AG04450 (cell line): Measurements from ENCODE around the gene EXOC7. TPM values are rescaled to one million over a fixed set of nuclear protein-coding genes. Genes with fewer than 3 reads are reported as not detected.
A peak's percentile ranks its signal among the peaks of the same experiment; 100 is the strongest.

Source experiments
- CTCF ChIA-PET: fragments of 300-600, 350-600 bp; formaldehyde crosslinking; extraction: SDS; loops from one replicate; lab custom pipeline; 2022; ENCODE audit warnings: antibody characterized with exemption, inconsistent platforms; lab: Charles Lee
- POLR2A ChIA-PET: fragments of 350-600 bp; formaldehyde crosslinking; extraction: SDS; loops from one replicate; lab custom pipeline; 2021; ENCODE audit warnings: antibody characterized with exemption, inconsistent platforms; lab: Yijun Ruan, JAX
- DNase-seq: peaks from one replicate; pipeline ENCODE4 v3.0.0-alpha.2; 2011; ENCODE audit warnings: low read depth, low spot score
- H3K27ac ChIP-seq: one replicate; pipeline ENCODE4 v1.5.1; 2012; ENCODE audit warnings: low read depth, low read length, control low read depth
- H3K27me3 ChIP-seq: one replicate; pipeline ENCODE4 v1.6.0; 2012; ENCODE audit warnings: low read length; ENCODE audit not compliant: control insufficient read depth, insufficient read depth
- H3K4me3 ChIP-seq: 2 replicates; pipeline ENCODE4 v1.5.1; 2011; ENCODE audit warnings: mild to moderate bottlenecking, low read depth, low read length, control low read depth
- H3K9me3 ChIP-seq: 2 replicates; pipeline ENCODE4 v1.5.1; 2012; ENCODE audit warnings: low read length; ENCODE audit not compliant: control insufficient read depth, insufficient read depth
- CTCF ChIP-seq: IDR thresholded peaks from 2 replicates; pipeline ENCODE4 v1.5.1; 2011; ENCODE audit warnings: low read depth, low read length, control low read depth, inconsistent platforms
- polyA plus RNA-seq: library from polyadenylated mRNA; depleted of rRNA; stranded (reverse); fragments of >200 nt; gene quantifications from 2 replicates; pipeline ENCODE4 v1.2.3, GENCODE V29; 2011

EXOC7 gene
- polyA plus RNA-seq, 1 experiment = 97.6 TPM

DNA sequence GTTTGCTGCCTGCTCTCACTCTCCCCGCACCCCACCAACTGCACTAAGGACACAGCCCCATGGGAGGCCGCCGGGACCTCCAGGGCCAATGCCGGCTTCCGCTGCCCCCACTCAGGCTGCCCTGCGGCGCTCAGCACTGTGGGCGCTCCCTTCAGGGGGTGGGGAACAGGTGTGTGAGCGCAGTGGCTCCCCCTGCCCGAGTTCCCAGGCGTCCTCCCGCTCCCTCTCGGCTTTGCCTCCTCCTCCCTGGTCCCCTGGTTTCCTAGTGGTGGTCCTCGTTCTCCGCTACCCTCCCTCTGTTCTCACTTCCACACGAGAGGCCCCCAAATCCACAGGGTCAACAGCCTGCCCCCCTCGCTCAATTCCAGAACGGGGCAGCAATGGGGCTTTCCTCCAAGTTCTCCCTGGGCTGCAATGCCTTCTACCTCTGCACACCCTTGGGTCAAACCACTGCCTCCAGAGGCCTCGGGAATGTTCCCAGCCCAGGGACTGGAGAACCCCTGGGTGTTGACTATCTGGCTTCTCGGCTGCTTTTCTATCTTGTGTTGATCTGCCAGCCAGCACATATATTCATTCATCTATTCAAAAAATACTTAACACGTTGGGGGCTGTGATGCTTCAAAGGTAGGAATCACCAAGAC is 27.6 kb upstream of the EXOC7 start:
- DNase-seq = no peak
- Histone ChIP-seq H3K4me3 (no peak overlapping the region), H3K27ac (no peak overlapping the region), H3K9me3 (no peaks in the 10 kb centered on the region; the same call in 1 of the 2 replicates), H3K27me3 (peaks cover 74% of the 10 kb centered on the region)
- no peak for TF ChIP-seq CTCF
- CTCF ChIA-PET = no interaction called here
- POLR2A ChIA-PET = no interaction called here

DNA sequence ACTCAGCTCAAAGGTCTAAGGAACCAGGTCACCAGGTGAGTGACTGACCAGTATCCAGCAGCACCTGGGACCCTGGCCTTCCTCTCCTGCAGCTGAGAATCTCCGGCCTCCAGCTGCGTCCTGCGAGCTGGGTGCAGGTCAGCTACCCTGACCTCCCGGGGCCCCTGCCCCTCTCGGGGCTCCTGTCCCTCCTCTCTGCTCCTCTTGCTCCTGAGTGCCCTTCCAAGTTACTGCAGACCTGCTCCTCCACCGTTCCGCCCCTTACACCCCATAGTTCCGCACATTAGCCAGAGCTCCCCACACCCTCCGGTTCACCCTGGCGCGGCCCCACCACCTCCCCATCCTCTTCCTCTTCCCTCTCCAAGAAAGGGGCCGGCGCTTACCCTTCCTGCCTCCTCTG is 26.9 kb upstream of the EXOC7 start:
- Histone ChIP-seq H3K9me3 (no peaks in the 10 kb centered on the region), H3K27me3 (peaks cover 67% of the 10 kb centered on the region), H3K4me3 (no peak overlapping the region), H3K27ac (no peak overlapping the region)
- no peak for DNase-seq
- CTCF ChIA-PET = interaction anchor here (0.8 to 1.1 kb wide), 2 partner anchors 51 to 149 kb away, joined by 3 read pairs; no protein-coding TSS in a partner anchor
- POLR2A ChIA-PET = no interaction called here
- no peak for TF ChIP-seq CTCF

DNA sequence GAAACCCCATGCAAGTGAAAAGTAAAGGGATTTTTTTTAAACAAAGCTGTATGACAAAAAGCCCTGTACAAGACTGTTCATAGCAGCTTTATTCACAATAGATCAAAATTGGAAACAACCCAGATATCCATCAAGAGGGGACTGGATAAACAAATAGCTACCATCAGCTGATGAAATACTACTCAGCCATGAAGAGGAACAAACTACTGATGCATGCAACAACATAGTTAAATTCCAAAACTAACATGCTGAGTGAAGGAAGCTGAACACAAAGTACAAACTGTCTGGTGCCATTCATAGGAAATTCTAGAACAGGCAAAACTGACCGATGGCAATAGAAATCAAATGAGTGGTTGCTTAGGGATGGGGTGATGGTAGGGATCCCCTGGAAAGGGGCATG is 22.3 kb upstream of the EXOC7 start:
- H3K4me3 ChIP-seq = no peak overlapping the region
- no peak for TF ChIP-seq CTCF
- ChIA-PET POLR2A (interaction anchor here (0.6 kb wide), 1 partner anchor 172 kb away, joined by 6 read pairs; no protein-coding TSS in a partner anchor), CTCF (interaction anchor here (1.0 to 2.5 kb wide), 4 partner anchors 16 to 154 kb away, joined by 3 to 13 read pairs (median 4); no protein-coding TSS in a partner anchor)
- no peak overlapping the region for H3K27ac ChIP-seq
- H3K27me3 ChIP-seq = peaks cover 23% of the 10 kb centered on the region
- no peak for DNase-seq
- no peaks in the 10 kb centered on the region for H3K9me3 ChIP-seq

DNA sequence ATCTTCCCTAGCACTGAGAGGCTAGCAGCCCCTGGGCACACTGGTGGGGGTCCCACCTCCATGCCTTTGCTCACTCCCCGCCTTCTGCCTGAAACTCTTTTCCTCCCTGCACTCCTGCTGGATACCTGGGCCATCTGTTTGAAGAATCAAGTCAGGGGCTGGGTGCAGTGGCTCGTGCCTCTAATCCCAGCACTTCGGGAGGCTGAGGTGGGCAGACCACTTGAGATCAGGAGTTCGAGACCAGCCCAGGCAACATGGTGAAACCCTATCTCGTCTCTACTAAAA is 21.7 kb upstream of the EXOC7 start:
- no peak for TF ChIP-seq CTCF

DNA sequence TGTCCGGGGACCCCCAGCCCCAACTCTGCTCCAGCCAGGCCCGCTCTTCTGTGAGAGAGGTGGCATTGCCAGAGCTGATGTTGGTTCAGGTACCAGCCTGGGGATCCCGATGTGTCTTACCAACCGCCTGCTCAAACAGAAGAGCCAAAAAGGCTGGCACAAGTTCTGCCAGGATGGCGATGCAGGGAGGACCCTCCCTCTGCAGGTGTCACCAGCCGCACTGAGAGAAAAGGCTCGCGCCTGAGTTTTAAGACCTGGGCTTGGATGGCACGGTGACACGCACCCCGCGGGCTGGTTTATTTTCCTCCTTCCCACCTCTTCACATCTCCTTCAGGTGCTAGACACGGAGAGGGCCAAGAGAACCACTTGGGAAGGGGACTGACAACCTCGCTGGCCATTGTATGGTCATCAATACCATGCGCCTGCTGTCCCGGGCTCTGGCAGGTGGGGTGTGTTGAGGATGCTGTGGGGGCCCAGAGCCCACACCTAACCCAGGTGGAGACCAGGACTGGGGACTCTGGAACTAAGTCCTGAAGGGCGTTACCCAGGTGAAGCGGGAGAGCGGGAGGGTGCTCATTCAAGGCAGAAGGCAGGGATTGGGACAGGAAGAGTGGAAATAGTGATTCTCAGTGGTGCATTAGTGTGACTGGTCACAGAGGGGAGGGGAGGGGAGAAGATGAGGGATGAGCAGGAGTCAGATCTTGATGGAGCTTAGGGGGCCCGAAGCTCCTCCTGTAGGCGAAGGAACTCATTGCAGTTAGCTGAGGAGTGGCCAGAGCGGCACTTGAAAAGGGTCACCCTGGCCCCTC is 21.2 kb upstream of the EXOC7 start:
- DNase-seq = no peak
- CTCF ChIA-PET = interaction anchor here (1.2 to 7.5 kb wide), 4 partner anchors 150 to 175 kb away, joined by 3 to 92 read pairs (median 8); no protein-coding TSS in a partner anchor
- POLR2A ChIA-PET = no interaction called here
- Histone ChIP-seq H3K9me3 (no peaks in the 10 kb centered on the region), H3K4me3 (no peak overlapping the region), H3K27me3 (peaks cover 14% of the 10 kb centered on the region), H3K27ac (no peak overlapping the region)
- TF ChIP-seq CTCF = peak; percentile 44

More for the DNA sequence above, 21.7 kb upstream of the EXOC7 start:
- no peak for DNase-seq
- Histone ChIP-seq H3K27ac (no peak overlapping the region), H3K27me3 (peaks cover 18% of the 10 kb centered on the region), H3K9me3 (no peaks in the 10 kb centered on the region), H3K4me3 (no peak overlapping the region)
- CTCF ChIA-PET = interaction anchor here (1.0 to 2.5 kb wide), 5 partner anchors 17 to 175 kb away, joined by 3 to 13 read pairs (median 3); no protein-coding TSS in a partner anchor
- POLR2A ChIA-PET = no interaction called here
